ENCODE data around the gene IL12A. TPM values are rescaled to one million over a fixed set of nuclear protein-coding genes. Genes with fewer than 3 reads are reported as not detected.

The IL12A gene
- polyA plus RNA-seq = not detected in 2 replicates
- not detected in 2 replicates for polyA minus RNA-seq

- Histone ChIP-seq H3K79me2 (replicated peaks; ENCODE audit: insufficient read depth, low read length) (no peaks in the 10 kb centered on the region), H3K9me3 (ENCODE audit: low read length) (no peaks in the 10 kb centered on the region), H3K4me2 (ENCODE audit: low read length) (no peak within 1 kb of the TSS), H3F3A (ENCODE audit: insufficient read depth, low read length, poor library complexity, severe bottlenecking) (no peaks in the 10 kb centered on the region), H4K20me1 (ENCODE audit: insufficient read depth) (no peaks in the 10 kb centered on the region), H3K9me2 (ENCODE audit: insufficient read depth, low read length) (no peaks in the 10 kb centered on the region), H3K27me3 (ENCODE audit: insufficient read depth, low read depth, low read length) (peaks cover 17% of the 10 kb centered on the region), H2AFZ (ENCODE audit: low read depth, low read length) (no peak within 1 kb of the TSS), H3K27ac (ENCODE audit: low read length) (no peak within 1 kb of the TSS), H3K9ac (ENCODE audit: low read length) (no peak within 1 kb of the TSS), H3K4me3 (ENCODE audit: low read length) (peak within 1 kb of the TSS; percentile 61), H3K36me3 (ENCODE audit: insufficient read depth, low read length) (no peaks in the 10 kb centered on the region)
- no peak for TF ChIP-seq MXI1 (conservative IDR thresholded peaks at IDR 0.05; ENCODE audit: poor library complexity, severe bottlenecking)
- peak; percentile 24 for TF ChIP-seq SMC3 (conservative IDR thresholded peaks at IDR 0.05; ENCODE audit: poor library complexity)
- TF ChIP-seq EP300 (conservative IDR thresholded peaks at IDR 0.05; ENCODE audit: poor library complexity, severe bottlenecking) = no peak
- TF ChIP-seq CTCF (IDR thresholded peaks at IDR 0.05; ENCODE audit: poor library complexity, severe bottlenecking) = peak; percentile 68
- TF ChIP-seq RAD21 (conservative IDR thresholded peaks at IDR 0.05) = peak; percentile 15
These were observed at the start of gene IL12A for GRCh38 chr3:159988617-159989271. IL12A (plus strand) TSS chr3:159988835.

- Histone ChIP-seq H3F3A (ENCODE audit: insufficient read depth, low read length, poor library complexity, severe bottlenecking) (no peaks in the 10 kb centered on the region), H3K9ac (ENCODE audit: low read length) (no peak overlapping the region), H4K20me1 (ENCODE audit: insufficient read depth) (no peaks in the 10 kb centered on the region), H3K27me3 (ENCODE audit: insufficient read depth, low read depth, low read length) (no peaks in the 10 kb centered on the region), H3K36me3 (ENCODE audit: insufficient read depth, low read length) (no peaks in the 10 kb centered on the region), H3K9me2 (ENCODE audit: insufficient read depth, low read length) (no peaks in the 10 kb centered on the region), H3K79me2 (replicated peaks; ENCODE audit: insufficient read depth, low read length) (no peaks in the 10 kb centered on the region), H2AFZ (ENCODE audit: low read depth, low read length) (no peak overlapping the region), H3K4me3 (ENCODE audit: low read length) (no peak overlapping the region), H3K9me3 (ENCODE audit: low read length) (no peaks in the 10 kb centered on the region), H3K4me2 (ENCODE audit: low read length) (no peak overlapping the region), H3K27ac (ENCODE audit: low read length) (no peak overlapping the region)
- TF ChIP-seq EP300 (conservative IDR thresholded peaks at IDR 0.05; ENCODE audit: poor library complexity, severe bottlenecking) (no peak), SMC3 (conservative IDR thresholded peaks at IDR 0.05; ENCODE audit: poor library complexity) (no peak), MXI1 (conservative IDR thresholded peaks at IDR 0.05; ENCODE audit: poor library complexity, severe bottlenecking) (no peak), TAF1 (IDR thresholded peaks at IDR 0.05; ENCODE audit: low read depth) (no peak), CTCF (IDR thresholded peaks at IDR 0.05; ENCODE audit: poor library complexity, severe bottlenecking) (no peak), RAD21 (conservative IDR thresholded peaks at IDR 0.05) (no peak), REST (IDR thresholded peaks at IDR 0.05; ENCODE audit: borderline replicate concordance) (no peak), EZH2 (IDR thresholded peaks at IDR 0.05; ENCODE audit: borderline replicate concordance, insufficient read depth, low read length, poor library complexity, severe bottlenecking) (no peak), POLR2AphosphoS5 (IDR thresholded peaks at IDR 0.05) (no peak)
These were observed 47.3 kb upstream of the IL12A start for GRCh38 chr3:159941038-159942000.

Measured in neural cell (in vitro differentiated cells).